Omental fat pad (tissue), 4 donors: ENCODE measurements around the gene CCDC17. TPM values are rescaled to one million over a fixed set of nuclear protein-coding genes. Genes with fewer than 3 reads are reported as not detected.

Source experiments
- ATAC-seq: fragments of 150-250 bp; one replicate; pipeline ENCODE4 v1.9.1; 2016; ENCODE audit warnings: mild to moderate bottlenecking, moderate library complexity; ENCODE audit not compliant: low FRiP score
- DNase-seq: peaks from one replicate; pipeline ENCODE4 v3.0.0-alpha.2; 2019; ENCODE audit warnings: low spot score
- CTCF ChIP-seq, 3 donors: fragments of 450-650 bp; IDR thresholded peaks; one replicate each; pipeline ENCODE4 v1.5.1; 2016 to 2017; ENCODE audit warnings: antibody characterized with exemption in 3 of 3, mild to moderate bottlenecking in 3 of 3, moderate library complexity in 2 of 3
- small RNA-seq: library from RNA; depleted of rRNA; stranded (forward); fragments of <200 nt; gene quantifications from one replicate; pipeline ENCODE3, GENCODE V24; 2016
- total RNA-seq, 4 donors: library from RNA; depleted of rRNA; stranded (reverse); fragments of >200 nt; gene quantifications; one replicate each; pipeline ENCODE4 v1.1.0, GENCODE V29; 2016

Gene CCDC17
- total RNA-seq, 4 donors from 2014 or later, result 0.84 to 8.4 (median 2.7) TPM

- DNase-seq (peak; percentile 91), ATAC-seq (peak; percentile 80)
- TF ChIP-seq CTCF (IDR thresholded peaks at IDR 0.05), result no peak
Measured at GRCh38 chr1:45583666-45584350, 40.0 kb downstream of the CCDC17 start, which contains the start of gene NASP. NASP (plus strand) TSS chr1:45584041; CDS start chr1:45584147, 106 bp downstream.

- peak; percentile 96 for ATAC-seq
- DNase-seq, result peak; percentile 72
- TF ChIP-seq CTCF (IDR thresholded peaks at IDR 0.05), result no peak
Measured at GRCh38 chr1:45583264-45583665, 40.6 kb downstream of the CCDC17 start.

GRCh38 chr1:45574105-45574626 is 49.7 kb downstream of the CCDC17 start:
- TF ChIP-seq CTCF (IDR thresholded peaks at IDR 0.05), result no peak
- ATAC-seq, result no peak
- DNase-seq, result no peak

GRCh38 chr1:45573231-45573804 is 50.5 kb downstream of the CCDC17 start:
- ATAC-seq (no peak), DNase-seq (no peak)
- TF ChIP-seq CTCF (IDR thresholded peaks at IDR 0.05), result no peak

- ATAC-seq (no peak), DNase-seq (no peak)
- no peak for TF ChIP-seq CTCF (IDR thresholded peaks at IDR 0.05)
Measured at GRCh38 chr1:45570631-45571030, 53.2 kb downstream of the CCDC17 start.

Small RNA genes within 50 kb of the gene (small RNA-seq; reads per million reads assigned to genes)
- gene AL355480.1, result not detected
- not detected for gene AL355480.2
- gene AL355480.3, result not detected
- gene AL355480.4, result not detected

Other genes starting within 250 kb of the CCDC17 start
- gene TESK2, start 132.9 kb downstream of the CCDC17 start, total RNA-seq, result 1 to 10 TPM; 1.4 to 4.3 (median 3.7) TPM
- gene CCDC163, start 124.0 kb downstream of the CCDC17 start, total RNA-seq, result 1 to 10 TPM in 1 of 4 donors, under 1 TPM in 3; 0.44 to 1.3 (median 0.67) TPM
- gene MMACHC, start 123.8 kb downstream of the CCDC17 start, total RNA-seq, result 1 to 10 TPM; 1.8 to 4.4 (median 3.2) TPM
- 100 to 1,000 TPM; 194 to 363 (median 269) TPM for gene PRDX1, start 102.2 kb downstream of the CCDC17 start, total RNA-seq
- 100 to 1,000 TPM in 1 of 4 donors, 10 to 100 TPM in 3; 76.6 to 114 (median 86.2) TPM for gene AKR1A1, start 73.2 kb downstream of the CCDC17 start, total RNA-seq
- 10 to 100 TPM; 48.0 to 96.5 (median 80.6) TPM for gene NASP, start 40.0 kb downstream of the CCDC17 start, total RNA-seq
- gene GPBP1L1, start 62.5 kb upstream of the CCDC17 start, total RNA-seq, result 100 to 1,000 TPM in 3 of 4 donors, 10 to 100 TPM in 1; 75.1 to 116 (median 105) TPM
- gene TMEM69, start 64.1 kb upstream of the CCDC17 start, total RNA-seq, result 10 to 100 TPM; 14.3 to 22.3 (median 21.2) TPM
- gene IPP, start 126.6 kb upstream of the CCDC17 start, total RNA-seq, result 10 to 100 TPM in 1 of 4 donors, 1 to 10 TPM in 3; 4.1 to 12.0 (median 7.7) TPM
- 10 to 100 TPM; 12.0 to 22.0 (median 18.1) TPM for gene MAST2, start 179.6 kb upstream of the CCDC17 start, total RNA-seq